RWPE2 (cell line): Measurements from ENCODE around the gene C11orf98.
A peak's percentile ranks its signal among the peaks of the same experiment; 100 is the strongest.

Source experiments
- ATAC-seq: fragments of 200-7000 bp; cut with Tn5 transposase; 3 replicates; pipeline ENCODE4 v1.9.1; 2021; ENCODE audit warnings: low read depth
- DNase-seq: peaks from one replicate; pipeline ENCODE4 v3.0.0-alpha.2; 2020; ENCODE audit warnings: low spot score
- H3K27ac ChIP-seq: fragments of 450-650 bp; 2 replicates; pipeline ENCODE4 v1.5.1; 2017; ENCODE audit warnings: mild to moderate bottlenecking; ENCODE audit not compliant: poor library complexity, severe bottlenecking
- H3K27me3 ChIP-seq: fragments of 250-450 bp; sonication (Bioruptor Pico); 2 replicates; pipeline ENCODE4 v1.5.1; 2021; ENCODE audit warnings: mild to moderate bottlenecking, moderate library complexity; ENCODE audit not compliant: insufficient read depth, poor library complexity, severe bottlenecking
- H3K36me3 ChIP-seq: fragments of 250-450 bp; sonication (Bioruptor Pico); 2 replicates; pipeline ENCODE4 v1.5.1; 2020; ENCODE audit warnings: low read depth, mild to moderate bottlenecking, moderate library complexity
- H3K4me1 ChIP-seq: fragments of 250-450 bp; sonication (Bioruptor Pico); 2 replicates; pipeline ENCODE4 v1.5.1; 2021; ENCODE audit warnings: mild to moderate bottlenecking, moderate library complexity; ENCODE audit not compliant: insufficient read depth, poor library complexity, severe bottlenecking
- H3K4me3 ChIP-seq: fragments of 250-450 bp; sonication (Bioruptor Pico); 2 replicates; pipeline ENCODE4 v1.5.1; 2021; ENCODE audit warnings: mild to moderate bottlenecking, moderate library complexity; ENCODE audit not compliant: severe bottlenecking
- H3K9me3 ChIP-seq: fragments of 250-450 bp; sonication (Bioruptor Pico); 2 replicates; pipeline ENCODE4 v1.5.1; 2021; ENCODE audit warnings: mild to moderate bottlenecking, moderate library complexity; ENCODE audit not compliant: severe bottlenecking
- TF ChIP-seq, protein P1 (sequence below): fragments of 450-650 bp; IDR thresholded peaks from one replicate; pipeline ENCODE4 v1.5.1; 2017; ENCODE audit warnings: mild to moderate bottlenecking, moderate library complexity; ENCODE audit not compliant: poor library complexity, severe bottlenecking

The C11orf98 gene

DNA sequence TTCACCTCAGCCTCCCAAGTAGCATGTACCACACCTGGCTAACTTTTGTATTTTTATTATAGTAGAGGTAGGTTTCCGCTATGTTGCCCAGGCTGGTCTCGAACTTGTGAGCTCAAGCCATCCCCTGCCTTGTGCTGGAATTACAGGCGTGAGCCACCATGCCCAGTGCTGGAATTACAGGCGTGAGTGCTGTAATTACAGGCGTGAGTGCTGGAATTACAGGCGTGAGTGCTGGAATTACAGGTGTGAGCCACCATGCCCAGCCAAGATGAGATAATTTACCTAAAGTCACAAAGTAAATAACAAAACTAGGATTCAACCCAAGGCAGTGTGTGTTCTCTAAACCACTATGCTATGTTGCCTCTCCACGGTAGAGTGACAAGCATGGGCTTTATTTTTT, 17.5 kb upstream of the C11orf98 start:
- DNase-seq, result no peak
- Histone ChIP-seq H3K36me3 (peaks cover 6% of the 10 kb centered on the region), H3K4me3 (no peak overlapping the region), H3K27ac (no peak overlapping the region), H3K4me1 (peaks cover 9% of the 10 kb centered on the region), H3K27me3 (no peaks in the 10 kb centered on the region), H3K9me3 (no peaks in the 10 kb centered on the region)
- ATAC-seq, result no peak
- TF ChIP-seq, protein P1, sequence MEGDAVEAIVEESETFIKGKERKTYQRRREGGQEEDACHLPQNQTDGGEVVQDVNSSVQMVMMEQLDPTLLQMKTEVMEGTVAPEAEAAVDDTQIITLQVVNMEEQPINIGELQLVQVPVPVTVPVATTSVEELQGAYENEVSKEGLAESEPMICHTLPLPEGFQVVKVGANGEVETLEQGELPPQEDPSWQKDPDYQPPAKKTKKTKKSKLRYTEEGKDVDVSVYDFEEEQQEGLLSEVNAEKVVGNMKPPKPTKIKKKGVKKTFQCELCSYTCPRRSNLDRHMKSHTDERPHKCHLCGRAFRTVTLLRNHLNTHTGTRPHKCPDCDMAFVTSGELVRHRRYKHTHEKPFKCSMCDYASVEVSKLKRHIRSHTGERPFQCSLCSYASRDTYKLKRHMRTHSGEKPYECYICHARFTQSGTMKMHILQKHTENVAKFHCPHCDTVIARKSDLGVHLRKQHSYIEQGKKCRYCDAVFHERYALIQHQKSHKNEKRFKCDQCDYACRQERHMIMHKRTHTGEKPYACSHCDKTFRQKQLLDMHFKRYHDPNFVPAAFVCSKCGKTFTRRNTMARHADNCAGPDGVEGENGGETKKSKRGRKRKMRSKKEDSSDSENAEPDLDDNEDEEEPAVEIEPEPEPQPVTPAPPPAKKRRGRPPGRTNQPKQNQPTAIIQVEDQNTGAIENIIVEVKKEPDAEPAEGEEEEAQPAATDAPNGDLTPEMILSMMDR, result no peak

DNA sequence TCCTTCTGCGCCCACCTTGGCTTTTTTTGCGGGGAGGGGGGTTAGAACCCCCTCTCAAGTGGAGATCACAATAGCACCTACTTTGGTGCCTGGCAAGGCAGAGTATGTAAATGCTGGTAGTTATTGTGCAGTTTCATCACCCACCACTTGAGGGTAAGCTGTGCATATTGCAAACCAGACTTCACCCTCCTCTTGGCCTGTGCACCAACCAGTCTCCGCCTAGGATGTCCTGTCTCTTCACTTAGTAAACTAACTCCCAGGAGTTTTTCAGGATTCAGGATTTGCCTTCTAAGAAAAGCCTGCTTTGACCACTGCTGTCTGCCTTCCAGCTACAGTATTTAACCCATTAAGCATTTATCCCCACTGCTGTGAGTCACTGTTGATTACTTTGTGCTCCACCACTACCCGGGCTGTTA, 15.8 kb upstream of the C11orf98 start:
- no peak overlapping the region for H3K4me3 ChIP-seq
- peaks cover 9% of the 10 kb centered on the region for H3K4me1 ChIP-seq
- peaks cover 23% of the 10 kb centered on the region for H3K36me3 ChIP-seq
- no peaks in the 10 kb centered on the region for H3K9me3 ChIP-seq
- H3K27ac ChIP-seq, result peak overlapping the region; percentile 13
- DNase-seq (no peak), ATAC-seq (peak; percentile 86)
- TF ChIP-seq, protein P1, result peak; percentile 70
- no peaks in the 10 kb centered on the region for H3K27me3 ChIP-seq

DNA sequence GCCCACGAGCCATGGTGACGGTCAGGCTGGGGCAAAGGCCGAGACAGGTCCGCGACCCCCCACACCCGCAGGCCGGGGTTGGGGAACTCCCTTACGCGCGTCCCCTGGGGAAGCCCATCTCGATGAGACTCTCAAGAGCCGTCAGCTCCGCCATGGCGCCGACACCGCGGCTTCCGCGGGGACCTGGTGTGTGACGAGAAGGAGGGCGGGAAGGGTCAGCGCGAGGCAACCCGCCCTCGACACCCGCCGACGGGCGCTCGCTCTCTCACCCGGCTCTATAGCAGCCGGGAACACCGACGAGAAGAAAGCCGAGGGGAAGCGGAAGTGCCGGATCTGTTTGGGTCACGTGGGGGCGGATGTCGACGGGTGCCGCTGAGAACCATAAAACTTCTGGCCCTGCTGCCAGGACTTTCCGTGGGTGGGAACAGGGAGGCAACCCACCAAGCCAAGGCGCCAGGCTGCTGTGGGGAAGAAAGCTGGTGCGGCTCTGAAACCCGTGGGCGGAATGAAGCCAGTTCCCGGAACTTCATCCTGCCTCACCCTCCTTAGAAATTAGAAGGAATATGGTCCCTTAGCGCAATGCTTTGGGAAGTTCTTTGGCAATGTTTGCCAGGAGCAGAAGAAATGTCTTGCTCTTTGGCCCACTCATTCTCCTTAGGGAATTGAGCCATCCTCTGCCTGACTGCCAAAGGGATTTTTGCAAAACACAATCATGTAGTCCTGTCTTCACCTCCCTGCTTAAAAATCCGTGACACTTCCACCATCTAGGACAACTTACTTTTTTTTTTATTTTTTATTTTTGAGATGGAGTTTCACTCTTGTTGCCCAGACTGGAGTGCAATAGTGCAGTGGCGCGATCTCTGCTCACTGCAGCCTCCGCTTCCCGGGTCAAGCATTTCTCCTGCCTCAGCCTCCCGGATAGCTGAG, 14.0 kb upstream of the C11orf98 start, which contains the start of gene UBXN1:
Gene UBXN1, minus strand, starts transcription at position 304 of the 927 bp plus-strand sequence. Its CDS starts 150 bp downstream, at position 154.
- DNase-seq (peak; percentile 88), ATAC-seq (peak; percentile 77)
- Histone ChIP-seq H3K9me3 (no peaks in the 10 kb centered on the region), H3K4me3 (peak within 1 kb of the TSS; percentile 84), H3K4me1 (peaks cover 9% of the 10 kb centered on the region), H3K36me3 (peaks cover 34% of the 10 kb centered on the region), H3K27ac (peak within 1 kb of the TSS; percentile 34), H3K27me3 (no peaks in the 10 kb centered on the region)
- TF ChIP-seq, protein P1, result no peak

DNA sequence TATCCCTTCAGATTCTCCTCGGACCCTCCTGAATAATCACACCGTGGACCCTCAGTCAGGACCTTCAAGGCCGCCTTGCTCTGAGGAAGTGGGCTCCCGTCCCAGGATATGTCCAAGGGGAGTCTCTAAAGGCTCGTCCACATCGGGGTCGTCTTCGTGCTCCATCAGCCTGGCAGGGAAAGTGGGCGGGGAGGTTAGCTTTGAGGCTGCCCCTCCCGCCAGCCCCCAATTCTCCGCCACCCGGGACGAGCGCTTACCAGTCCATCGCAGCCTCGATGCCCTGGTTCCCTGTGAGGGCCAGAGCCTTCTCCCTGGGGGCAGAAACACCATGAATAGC, 13.4 kb upstream of the C11orf98 start:
- TF ChIP-seq, protein P1, result no peak
- Histone ChIP-seq H3K9me3 (no peaks in the 10 kb centered on the region), H3K4me1 (peaks cover 9% of the 10 kb centered on the region), H3K36me3 (peaks cover 40% of the 10 kb centered on the region), H3K27ac (peak overlapping the region; percentile 34), H3K27me3 (no peaks in the 10 kb centered on the region), H3K4me3 (peak overlapping the region; percentile 84)
- DNase-seq (no peak), ATAC-seq (no peak; the same call in 2 of the 3 replicates)

DNA sequence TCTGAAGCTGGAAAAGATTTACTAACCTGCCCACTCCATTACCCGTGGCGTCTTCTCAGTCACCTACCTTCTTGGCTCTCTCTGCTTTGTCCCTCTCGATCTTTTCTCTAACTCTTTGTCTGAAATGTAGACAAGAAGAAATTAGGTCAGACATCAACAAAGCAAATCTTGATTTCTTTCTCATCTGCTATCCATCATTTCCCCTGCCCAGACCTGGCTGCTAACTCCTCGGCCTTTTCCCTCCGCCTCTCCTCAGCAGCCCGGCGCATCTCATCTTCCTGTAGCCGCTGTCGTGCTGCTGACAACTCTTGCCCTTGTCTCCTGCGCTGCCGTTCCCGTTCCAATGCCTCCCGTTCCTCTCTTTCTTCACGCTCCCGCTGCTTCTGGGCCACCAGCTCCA, 12.7 kb upstream of the C11orf98 start:
- no peak for DNase-seq
- TF ChIP-seq, protein P1, result no peak
- Histone ChIP-seq H3K9me3 (no peaks in the 10 kb centered on the region), H3K36me3 (peaks cover 47% of the 10 kb centered on the region), H3K27me3 (no peaks in the 10 kb centered on the region), H3K27ac (peak overlapping the region; percentile 34), H3K4me3 (peak overlapping the region; percentile 84), H3K4me1 (peaks cover 9% of the 10 kb centered on the region)
- no peak for ATAC-seq
